GM23338 (cell line): ENCODE measurements around the gene ZNF268. TPM values are rescaled to one million over a fixed set of nuclear protein-coding genes. Genes with fewer than 3 reads are reported as not detected.

Experiments used
- ATAC-seq: fragments of 200-7000 bp; cut with Tn5 transposase; 3 replicates; pipeline ENCODE4 v1.9.1; 2020
- DNase-seq: peaks from one replicate; pipeline ENCODE4 v3.0.0-alpha.2; 2015; ENCODE audit warnings: low spot score
- H2AFZ ChIP-seq: fragments of 200-600 bp; sonication (generic); 2 replicates; pipeline ENCODE4 v1.8.0; 2016; ENCODE audit warnings: antibody characterized with exemption, mild to moderate bottlenecking, moderate library complexity
- H3F3A ChIP-seq: fragments of 200-600 bp; sonication (generic); replicated peaks from 2 replicates; pipeline ENCODE4 v1.8.0; 2017; ENCODE audit warnings: antibody characterized with exemption, mixed run types, low read depth
- H3K27ac ChIP-seq: fragments of 200-600 bp; sonication (generic); 2 replicates; pipeline ENCODE4 v1.6.1; 2016; ENCODE audit warnings: low read depth
- H3K27me3 ChIP-seq: fragments of 200-600 bp; sonication (generic); 2 replicates; pipeline ENCODE4 v1.8.0; 2016; ENCODE audit warnings: mild to moderate bottlenecking, mixed run types, moderate library complexity; ENCODE audit not compliant: insufficient read depth
- H3K36me3 ChIP-seq: fragments of 200-600 bp; sonication (generic); 2 replicates; pipeline ENCODE4 v1.8.0; 2016; ENCODE audit warnings: mild to moderate bottlenecking; ENCODE audit not compliant: insufficient read depth
- H3K4me1 ChIP-seq: fragments of 200-600 bp; sonication (generic); 2 replicates; pipeline ENCODE4 v1.8.0; 2016; ENCODE audit warnings: mild to moderate bottlenecking, moderate library complexity; ENCODE audit not compliant: insufficient read depth
- H3K4me2 ChIP-seq: fragments of 200-600 bp; sonication (generic); 2 replicates; pipeline ENCODE4 v1.7.1; 2017; ENCODE audit warnings: mixed run types
- H3K4me3 ChIP-seq: fragments of 200-600 bp; sonication (generic); 2 replicates; pipeline ENCODE4 v1.6.1; 2016; ENCODE audit warnings: mixed run types
- H3K79me2 ChIP-seq: fragments of 200-600 bp; sonication (generic); replicated peaks from 2 replicates; pipeline ENCODE4 v1.8.0; 2017; ENCODE audit warnings: mild to moderate bottlenecking; ENCODE audit not compliant: insufficient read depth
- H3K9me2 ChIP-seq: fragments of 200-600 bp; sonication (generic); 2 replicates; pipeline ENCODE4 v1.8.0; 2017; ENCODE audit not compliant: insufficient read depth
- H4K20me1 ChIP-seq: fragments of 200-600 bp; sonication (generic); replicated peaks from 2 replicates; pipeline ENCODE4 v1.8.0; 2017; ENCODE audit warnings: mild to moderate bottlenecking; ENCODE audit not compliant: insufficient read depth
- H3K27ac Mint-ChIP-seq: 2 replicates; pipeline ENCODE4 v1.8.0; 2020; ENCODE audit warnings: inconsistent platforms, mild to moderate bottlenecking, moderate library complexity, mixed read lengths
- H3K27me3 Mint-ChIP-seq: 3 replicates; pipeline ENCODE4 v1.8.0; 2022; ENCODE audit warnings: low read depth, mild to moderate bottlenecking, moderate library complexity, mixed read lengths, inconsistent platforms; ENCODE audit not compliant: insufficient read depth, poor library complexity
- H3K36me3 Mint-ChIP-seq: 3 replicates; pipeline ENCODE4 v1.8.0; 2021; ENCODE audit warnings: low read depth, mild to moderate bottlenecking, inconsistent platforms, moderate library complexity, mixed read lengths
- H3K4me1 Mint-ChIP-seq: 3 replicates; pipeline ENCODE4 v1.8.0; 2020; ENCODE audit warnings: mild to moderate bottlenecking, inconsistent platforms, mixed read lengths
- H3K4me3 Mint-ChIP-seq: 3 replicates; pipeline ENCODE4 v1.8.0; 2021; ENCODE audit warnings: moderate library complexity, mild to moderate bottlenecking, inconsistent platforms, mixed read lengths
- H3K9me3 Mint-ChIP-seq: 3 replicates; pipeline ENCODE4 v1.8.0; 2020; ENCODE audit warnings: moderate library complexity, mild to moderate bottlenecking, inconsistent platforms, mixed read lengths
- CREB1 ChIP-seq: fragments of 250-450 bp; sonication (Bioruptor Pico); IDR thresholded peaks from 2 replicates; pipeline ENCODE4 v1.5.0; 2020; ENCODE audit warnings: low read depth, mild to moderate bottlenecking, moderate library complexity
- EZH2 ChIP-seq: fragments of 200-600 bp; sonication (generic); IDR thresholded peaks from one replicate; pipeline ENCODE4 v1.8.0; 2017; ENCODE audit warnings: antibody characterized with exemption, mild to moderate bottlenecking, low read depth; ENCODE audit not compliant: unreplicated experiment
- EZH2phosphoT487 ChIP-seq: fragments of 200-600 bp; sonication (generic); IDR thresholded peaks from one replicate; pipeline ENCODE4 v1.8.1; 2018; ENCODE audit warnings: antibody characterized with exemption; ENCODE audit not compliant: unreplicated experiment
- JUNB ChIP-seq: IDR thresholded peaks from one replicate; pipeline ENCODE4 v1.6.1; 2016; ENCODE audit warnings: antibody characterized with exemption; ENCODE audit not compliant: unreplicated experiment
- STAT1 ChIP-seq: IDR thresholded peaks from one replicate; pipeline ENCODE4 v1.6.1; 2016; ENCODE audit warnings: antibody characterized with exemption; ENCODE audit not compliant: unreplicated experiment
- ZNF331 ChIP-seq: fragments of 250-450 bp; sonication (Bioruptor Pico); IDR thresholded peaks from 2 replicates; pipeline ENCODE4 v1.5.0; 2020; ENCODE audit warnings: low read depth, mild to moderate bottlenecking, moderate library complexity
- polyA plus RNA-seq: library from polyadenylated mRNA; unstranded; fragments of >200 nt; fragmentation: Nextera tagmentation; extraction: Ambion mirVana; gene quantifications from 2 replicates; pipeline ENCODE4 v1.2.1, GENCODE V29; 2016
- total RNA-seq: library from RNA; depleted of rRNA; stranded (reverse); fragments of >200 nt; shearing (Covaris generic); gene quantifications from 2 replicates; pipeline ENCODE4 v1.2.3, GENCODE V29; 2014
- TF ChIP-seq, protein P1 (sequence below), 2 experiments: fragments of 200-600 bp in 1 of 2; sonication (generic) in 1 of 2; conservative IDR thresholded peaks; 2 replicates each; pipeline versions ENCODE4 v1.5.1 to v1.6.1; 2016 to 2017; ENCODE audit warnings: antibody characterized with exemption in 2 of 2, low read depth in 2 of 2, mild to moderate bottlenecking in 2 of 2, moderate library complexity in 1 of 2
- TF ChIP-seq, protein P2 (sequence below): fragments of 250-450 bp; sonication (Bioruptor Pico); IDR thresholded peaks from 2 replicates; pipeline ENCODE4 v1.5.0; 2020; ENCODE audit warnings: mild to moderate bottlenecking, moderate library complexity
- TF ChIP-seq, protein P3 (sequence below): IDR thresholded peaks from 2 replicates; pipeline ENCODE4 v1.6.1; 2016; ENCODE audit warnings: antibody characterized with exemption
- TF ChIP-seq, protein P4 (sequence below): IDR thresholded peaks from one replicate; pipeline ENCODE4 v1.6.1; 2018; ENCODE audit warnings: antibody characterized with exemption; ENCODE audit not compliant: unreplicated experiment

The ZNF268 gene
- total and polyA plus RNA-seq, 2 experiments from 2014 or later: 15.1 to 25.2 TPM

DNA sequence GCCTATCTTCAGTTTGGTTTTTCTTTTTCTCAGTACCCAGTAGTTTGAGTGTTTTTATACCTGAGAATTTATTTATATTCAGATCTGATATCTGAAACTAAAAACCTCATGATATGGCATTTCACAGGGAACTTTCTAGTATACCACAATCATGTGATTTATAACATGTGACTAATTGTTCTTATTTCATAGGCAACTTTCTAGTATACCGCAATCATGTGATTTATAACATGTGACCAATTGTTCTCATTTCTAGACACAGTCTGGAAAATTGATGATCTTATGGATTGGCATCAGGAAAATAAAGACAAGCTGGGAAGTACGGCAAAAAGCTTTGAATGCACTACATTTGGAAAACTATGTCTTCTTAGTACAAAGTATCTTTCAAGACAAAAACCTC is 20.6 kb downstream of the ZNF268 start:
- Histone ChIP-seq H3K36me3 (peaks cover 66% of the 10 kb centered on the region), H3K27ac (no peak overlapping the region), H3K27me3 (no peaks in the 10 kb centered on the region), H3K79me2 (no peaks in the 10 kb centered on the region), H3K4me3 (no peak overlapping the region), H3K4me2 (no peak overlapping the region), H4K20me1 (no peaks in the 10 kb centered on the region), H3K4me1 (no peaks in the 10 kb centered on the region), H3F3A (peaks cover 20% of the 10 kb centered on the region), H3K9me2 (no peaks in the 10 kb centered on the region), H2AFZ (no peak overlapping the region)
- ATAC-seq (no peak), DNase-seq (no peak)
- Mint-ChIP-seq H3K4me3 (no peak overlapping the region), H3K4me1 (no peaks in the 10 kb centered on the region), H3K27ac (no peak overlapping the region), H3K27me3 (peaks cover 35% of the 10 kb centered on the region), H3K9me3 (peaks cover 77% of the 10 kb centered on the region), H3K36me3 (peaks cover 83% of the 10 kb centered on the region)
- TF ChIP-seq, protein P1, sequence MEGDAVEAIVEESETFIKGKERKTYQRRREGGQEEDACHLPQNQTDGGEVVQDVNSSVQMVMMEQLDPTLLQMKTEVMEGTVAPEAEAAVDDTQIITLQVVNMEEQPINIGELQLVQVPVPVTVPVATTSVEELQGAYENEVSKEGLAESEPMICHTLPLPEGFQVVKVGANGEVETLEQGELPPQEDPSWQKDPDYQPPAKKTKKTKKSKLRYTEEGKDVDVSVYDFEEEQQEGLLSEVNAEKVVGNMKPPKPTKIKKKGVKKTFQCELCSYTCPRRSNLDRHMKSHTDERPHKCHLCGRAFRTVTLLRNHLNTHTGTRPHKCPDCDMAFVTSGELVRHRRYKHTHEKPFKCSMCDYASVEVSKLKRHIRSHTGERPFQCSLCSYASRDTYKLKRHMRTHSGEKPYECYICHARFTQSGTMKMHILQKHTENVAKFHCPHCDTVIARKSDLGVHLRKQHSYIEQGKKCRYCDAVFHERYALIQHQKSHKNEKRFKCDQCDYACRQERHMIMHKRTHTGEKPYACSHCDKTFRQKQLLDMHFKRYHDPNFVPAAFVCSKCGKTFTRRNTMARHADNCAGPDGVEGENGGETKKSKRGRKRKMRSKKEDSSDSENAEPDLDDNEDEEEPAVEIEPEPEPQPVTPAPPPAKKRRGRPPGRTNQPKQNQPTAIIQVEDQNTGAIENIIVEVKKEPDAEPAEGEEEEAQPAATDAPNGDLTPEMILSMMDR (conservative IDR thresholded peaks at IDR 0.05; ENCODE audit: low read depth in 2 of 2): no peak
- TF ChIP-seq, protein P2, sequence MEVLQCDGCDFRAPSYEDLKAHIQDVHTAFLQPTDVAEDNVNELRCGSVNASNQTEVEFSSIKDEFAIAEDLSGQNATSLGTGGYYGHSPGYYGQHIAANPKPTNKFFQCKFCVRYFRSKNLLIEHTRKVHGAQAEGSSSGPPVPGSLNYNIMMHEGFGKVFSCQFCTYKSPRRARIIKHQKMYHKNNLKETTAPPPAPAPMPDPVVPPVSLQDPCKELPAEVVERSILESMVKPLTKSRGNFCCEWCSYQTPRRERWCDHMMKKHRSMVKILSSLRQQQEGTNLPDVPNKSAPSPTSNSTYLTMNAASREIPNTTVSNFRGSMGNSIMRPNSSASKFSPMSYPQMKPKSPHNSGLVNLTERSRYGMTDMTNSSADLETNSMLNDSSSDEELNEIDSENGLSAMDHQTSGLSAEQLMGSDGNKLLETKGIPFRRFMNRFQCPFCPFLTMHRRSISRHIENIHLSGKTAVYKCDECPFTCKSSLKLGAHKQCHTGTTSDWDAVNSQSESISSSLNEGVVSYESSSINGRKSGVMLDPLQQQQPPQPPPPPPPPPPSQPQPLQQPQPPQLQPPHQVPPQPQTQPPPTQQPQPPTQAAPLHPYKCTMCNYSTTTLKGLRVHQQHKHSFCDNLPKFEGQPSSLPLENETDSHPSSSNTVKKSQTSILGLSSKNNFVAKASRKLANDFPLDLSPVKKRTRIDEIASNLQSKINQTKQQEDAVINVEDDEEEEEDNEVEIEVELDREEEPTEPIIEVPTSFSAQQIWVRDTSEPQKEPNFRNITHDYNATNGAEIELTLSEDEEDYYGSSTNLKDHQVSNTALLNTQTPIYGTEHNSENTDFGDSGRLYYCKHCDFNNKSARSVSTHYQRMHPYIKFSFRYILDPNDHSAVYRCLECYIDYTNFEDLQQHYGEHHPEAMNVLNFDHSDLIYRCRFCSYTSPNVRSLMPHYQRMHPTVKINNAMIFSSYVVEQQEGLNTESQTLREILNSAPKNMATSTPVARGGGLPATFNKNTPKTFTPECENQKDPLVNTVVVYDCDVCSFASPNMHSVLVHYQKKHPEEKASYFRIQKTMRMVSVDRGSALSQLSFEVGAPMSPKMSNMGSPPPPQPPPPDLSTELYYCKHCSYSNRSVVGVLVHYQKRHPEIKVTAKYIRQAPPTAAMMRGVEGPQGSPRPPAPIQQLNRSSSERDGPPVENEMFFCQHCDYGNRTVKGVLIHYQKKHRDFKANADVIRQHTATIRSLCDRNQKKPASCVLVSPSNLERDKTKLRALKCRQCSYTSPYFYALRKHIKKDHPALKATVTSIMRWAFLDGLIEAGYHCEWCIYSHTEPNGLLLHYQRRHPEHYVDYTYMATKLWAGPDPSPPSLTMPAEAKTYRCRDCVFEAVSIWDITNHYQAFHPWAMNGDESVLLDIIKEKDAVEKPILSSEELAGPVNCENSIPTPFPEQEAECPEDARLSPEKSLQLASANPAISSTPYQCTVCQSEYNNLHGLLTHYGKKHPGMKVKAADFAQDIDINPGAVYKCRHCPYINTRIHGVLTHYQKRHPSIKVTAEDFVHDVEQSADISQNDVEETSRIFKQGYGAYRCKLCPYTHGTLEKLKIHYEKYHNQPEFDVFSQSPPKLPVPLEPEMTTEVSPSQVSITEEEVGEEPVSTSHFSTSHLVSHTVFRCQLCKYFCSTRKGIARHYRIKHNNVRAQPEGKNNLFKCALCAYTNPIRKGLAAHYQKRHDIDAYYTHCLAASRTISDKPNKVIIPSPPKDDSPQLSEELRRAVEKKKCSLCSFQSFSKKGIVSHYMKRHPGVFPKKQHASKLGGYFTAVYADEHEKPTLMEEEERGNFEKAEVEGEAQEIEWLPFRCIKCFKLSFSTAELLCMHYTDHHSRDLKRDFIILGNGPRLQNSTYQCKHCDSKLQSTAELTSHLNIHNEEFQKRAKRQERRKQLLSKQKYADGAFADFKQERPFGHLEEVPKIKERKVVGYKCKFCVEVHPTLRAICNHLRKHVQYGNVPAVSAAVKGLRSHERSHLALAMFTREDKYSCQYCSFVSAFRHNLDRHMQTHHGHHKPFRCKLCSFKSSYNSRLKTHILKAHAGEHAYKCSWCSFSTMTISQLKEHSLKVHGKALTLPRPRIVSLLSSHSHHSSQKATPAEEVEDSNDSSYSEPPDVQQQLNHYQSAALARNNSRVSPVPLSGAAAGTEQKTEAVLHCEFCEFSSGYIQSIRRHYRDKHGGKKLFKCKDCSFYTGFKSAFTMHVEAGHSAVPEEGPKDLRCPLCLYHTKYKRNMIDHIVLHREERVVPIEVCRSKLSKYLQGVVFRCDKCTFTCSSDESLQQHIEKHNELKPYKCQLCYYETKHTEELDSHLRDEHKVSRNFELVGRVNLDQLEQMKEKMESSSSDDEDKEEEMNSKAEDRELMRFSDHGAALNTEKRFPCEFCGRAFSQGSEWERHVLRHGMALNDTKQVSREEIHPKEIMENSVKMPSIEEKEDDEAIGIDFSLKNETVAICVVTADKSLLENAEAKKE: no peak
- TF ChIP-seq JUNB: no peak
- TF ChIP-seq, protein P3, sequence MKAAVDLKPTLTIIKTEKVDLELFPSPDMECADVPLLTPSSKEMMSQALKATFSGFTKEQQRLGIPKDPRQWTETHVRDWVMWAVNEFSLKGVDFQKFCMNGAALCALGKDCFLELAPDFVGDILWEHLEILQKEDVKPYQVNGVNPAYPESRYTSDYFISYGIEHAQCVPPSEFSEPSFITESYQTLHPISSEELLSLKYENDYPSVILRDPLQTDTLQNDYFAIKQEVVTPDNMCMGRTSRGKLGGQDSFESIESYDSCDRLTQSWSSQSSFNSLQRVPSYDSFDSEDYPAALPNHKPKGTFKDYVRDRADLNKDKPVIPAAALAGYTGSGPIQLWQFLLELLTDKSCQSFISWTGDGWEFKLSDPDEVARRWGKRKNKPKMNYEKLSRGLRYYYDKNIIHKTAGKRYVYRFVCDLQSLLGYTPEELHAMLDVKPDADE: no peak
- no peak for TF ChIP-seq ZNF331 (CRISPR knock-in tag)
- no peak for TF ChIP-seq CREB1 (CRISPR knock-in tag)
- no peak for TF ChIP-seq STAT1
- TF ChIP-seq, protein P4, sequence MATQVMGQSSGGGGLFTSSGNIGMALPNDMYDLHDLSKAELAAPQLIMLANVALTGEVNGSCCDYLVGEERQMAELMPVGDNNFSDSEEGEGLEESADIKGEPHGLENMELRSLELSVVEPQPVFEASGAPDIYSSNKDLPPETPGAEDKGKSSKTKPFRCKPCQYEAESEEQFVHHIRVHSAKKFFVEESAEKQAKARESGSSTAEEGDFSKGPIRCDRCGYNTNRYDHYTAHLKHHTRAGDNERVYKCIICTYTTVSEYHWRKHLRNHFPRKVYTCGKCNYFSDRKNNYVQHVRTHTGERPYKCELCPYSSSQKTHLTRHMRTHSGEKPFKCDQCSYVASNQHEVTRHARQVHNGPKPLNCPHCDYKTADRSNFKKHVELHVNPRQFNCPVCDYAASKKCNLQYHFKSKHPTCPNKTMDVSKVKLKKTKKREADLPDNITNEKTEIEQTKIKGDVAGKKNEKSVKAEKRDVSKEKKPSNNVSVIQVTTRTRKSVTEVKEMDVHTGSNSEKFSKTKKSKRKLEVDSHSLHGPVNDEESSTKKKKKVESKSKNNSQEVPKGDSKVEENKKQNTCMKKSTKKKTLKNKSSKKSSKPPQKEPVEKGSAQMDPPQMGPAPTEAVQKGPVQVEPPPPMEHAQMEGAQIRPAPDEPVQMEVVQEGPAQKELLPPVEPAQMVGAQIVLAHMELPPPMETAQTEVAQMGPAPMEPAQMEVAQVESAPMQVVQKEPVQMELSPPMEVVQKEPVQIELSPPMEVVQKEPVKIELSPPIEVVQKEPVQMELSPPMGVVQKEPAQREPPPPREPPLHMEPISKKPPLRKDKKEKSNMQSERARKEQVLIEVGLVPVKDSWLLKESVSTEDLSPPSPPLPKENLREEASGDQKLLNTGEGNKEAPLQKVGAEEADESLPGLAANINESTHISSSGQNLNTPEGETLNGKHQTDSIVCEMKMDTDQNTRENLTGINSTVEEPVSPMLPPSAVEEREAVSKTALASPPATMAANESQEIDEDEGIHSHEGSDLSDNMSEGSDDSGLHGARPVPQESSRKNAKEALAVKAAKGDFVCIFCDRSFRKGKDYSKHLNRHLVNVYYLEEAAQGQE: no peak
- no peak for TF ChIP-seq EZH2
- no peak for TF ChIP-seq EZH2phosphoT487
